Osteocyte (in vitro differentiated cells): Measurements from ENCODE around the gene LGR4. TPM values are rescaled to one million over a fixed set of nuclear protein-coding genes. Genes with fewer than 3 reads are reported as not detected.

Source experiments
- DNase-seq: peaks from one replicate; pipeline ENCODE4 v3.0.0; 2021; ENCODE audit warnings: mixed read lengths; ENCODE audit not compliant: unreplicated experiment; ENCODE audit errors: extremely low spot score
- H3K27ac Mint-ChIP-seq: one replicate; pipeline ENCODE4 v1.8.0; 2021; ENCODE audit warnings: mild to moderate bottlenecking, mixed read lengths; ENCODE audit not compliant: unreplicated experiment
- H3K27me3 Mint-ChIP-seq: one replicate; pipeline ENCODE4 v1.8.0; 2021; ENCODE audit warnings: mixed read lengths; ENCODE audit not compliant: unreplicated experiment
- H3K36me3 Mint-ChIP-seq: one replicate; pipeline ENCODE4 v1.8.0; 2021; ENCODE audit warnings: mixed read lengths; ENCODE audit not compliant: unreplicated experiment
- H3K4me1 Mint-ChIP-seq: one replicate; pipeline ENCODE4 v1.8.0; 2021; ENCODE audit warnings: mixed read lengths; ENCODE audit not compliant: unreplicated experiment
- H3K4me3 Mint-ChIP-seq: one replicate; pipeline ENCODE4 v1.8.0; 2021; ENCODE audit warnings: mild to moderate bottlenecking, moderate library complexity, mixed read lengths; ENCODE audit not compliant: unreplicated experiment
- H3K9me3 Mint-ChIP-seq: one replicate; pipeline ENCODE4 v1.8.0; 2021; ENCODE audit warnings: mixed read lengths; ENCODE audit not compliant: unreplicated experiment
- CTCF ChIP-seq: fragments of 200-600 bp; sonication (generic); IDR thresholded peaks from 2 replicates; pipeline ENCODE4 v1.5.0; 2021; ENCODE audit warnings: antibody characterized with exemption, mild to moderate bottlenecking, moderate library complexity
- total RNA-seq: library from RNA; stranded (reverse); gene quantifications from 2 replicates; pipeline ENCODE4 v1.2.1, GENCODE V29; 2021

The LGR4 gene
- total RNA-seq, 1 donor from 2014 or later = 61.9 TPM

GRCh38 chr11:27353593-27354358 lies 118.8 kb downstream of the LGR4 start:
- no peaks in the 10 kb centered on the region for H3K9me3 Mint-ChIP-seq
- H3K36me3 Mint-ChIP-seq = peaks cover 1% of the 10 kb centered on the region
- no peak for TF ChIP-seq CTCF
- H3K27me3 Mint-ChIP-seq = no peaks in the 10 kb centered on the region
- no peak overlapping the region for H3K4me3 Mint-ChIP-seq
- H3K4me1 Mint-ChIP-seq = peaks cover 10% of the 10 kb centered on the region
- no peak for DNase-seq
- no peak overlapping the region for H3K27ac Mint-ChIP-seq

- H3K36me3 Mint-ChIP-seq = peaks cover 1% of the 10 kb centered on the region
- H3K27ac Mint-ChIP-seq = no peak overlapping the region
- DNase-seq = no peak
- no peaks in the 10 kb centered on the region for H3K27me3 Mint-ChIP-seq
- TF ChIP-seq CTCF = no peak
- H3K9me3 Mint-ChIP-seq = no peaks in the 10 kb centered on the region
- H3K4me1 Mint-ChIP-seq = peaks cover 16% of the 10 kb centered on the region
- no peak overlapping the region for H3K4me3 Mint-ChIP-seq
These were observed 119.8 kb downstream of the LGR4 start for GRCh38 chr11:27352781-27353180.

GRCh38 chr11:27350511-27350910 lies 122.1 kb downstream of the LGR4 start:
- no peak for DNase-seq

GRCh38 chr11:27349919-27350318 lies 122.7 kb downstream of the LGR4 start:
- Mint-ChIP-seq H3K4me3 (no peak overlapping the region), H3K9me3 (no peaks in the 10 kb centered on the region), H3K4me1 (peaks cover 19% of the 10 kb centered on the region), H3K27me3 (no peaks in the 10 kb centered on the region), H3K27ac (no peak overlapping the region), H3K36me3 (peaks cover 1% of the 10 kb centered on the region)
- TF ChIP-seq CTCF = no peak
- DNase-seq = no peak

More at GRCh38 chr11:27350511-27350910, 122.1 kb downstream of the LGR4 start:
- H3K27ac Mint-ChIP-seq = no peak overlapping the region
- no peaks in the 10 kb centered on the region for H3K27me3 Mint-ChIP-seq
- peaks cover 19% of the 10 kb centered on the region for H3K4me1 Mint-ChIP-seq
- H3K36me3 Mint-ChIP-seq = peaks cover 1% of the 10 kb centered on the region
- no peaks in the 10 kb centered on the region for H3K9me3 Mint-ChIP-seq
- TF ChIP-seq CTCF = no peak
- H3K4me3 Mint-ChIP-seq = no peak overlapping the region

- no peak for DNase-seq
- Mint-ChIP-seq H3K4me1 (peaks cover 19% of the 10 kb centered on the region), H3K36me3 (peaks cover 1% of the 10 kb centered on the region), H3K9me3 (no peaks in the 10 kb centered on the region), H3K27ac (no peak overlapping the region), H3K4me3 (no peak overlapping the region), H3K27me3 (no peaks in the 10 kb centered on the region)
- no peak for TF ChIP-seq CTCF
These were observed 124.2 kb downstream of the LGR4 start for GRCh38 chr11:27348340-27348873.
